ENCODE data around the gene PIGU. TPM values are rescaled to one million over a fixed set of nuclear protein-coding genes. Genes with fewer than 3 reads are reported as not detected.
"Not testable (repeated sequence)": the region's sequence is repeated elsewhere in the genome, so short reads cannot be mapped to it uniquely, and the experiment has no call there.

The PIGU gene
- total RNA-seq, 1 experiment from 2014 or later = 11.7 TPM

DNA sequence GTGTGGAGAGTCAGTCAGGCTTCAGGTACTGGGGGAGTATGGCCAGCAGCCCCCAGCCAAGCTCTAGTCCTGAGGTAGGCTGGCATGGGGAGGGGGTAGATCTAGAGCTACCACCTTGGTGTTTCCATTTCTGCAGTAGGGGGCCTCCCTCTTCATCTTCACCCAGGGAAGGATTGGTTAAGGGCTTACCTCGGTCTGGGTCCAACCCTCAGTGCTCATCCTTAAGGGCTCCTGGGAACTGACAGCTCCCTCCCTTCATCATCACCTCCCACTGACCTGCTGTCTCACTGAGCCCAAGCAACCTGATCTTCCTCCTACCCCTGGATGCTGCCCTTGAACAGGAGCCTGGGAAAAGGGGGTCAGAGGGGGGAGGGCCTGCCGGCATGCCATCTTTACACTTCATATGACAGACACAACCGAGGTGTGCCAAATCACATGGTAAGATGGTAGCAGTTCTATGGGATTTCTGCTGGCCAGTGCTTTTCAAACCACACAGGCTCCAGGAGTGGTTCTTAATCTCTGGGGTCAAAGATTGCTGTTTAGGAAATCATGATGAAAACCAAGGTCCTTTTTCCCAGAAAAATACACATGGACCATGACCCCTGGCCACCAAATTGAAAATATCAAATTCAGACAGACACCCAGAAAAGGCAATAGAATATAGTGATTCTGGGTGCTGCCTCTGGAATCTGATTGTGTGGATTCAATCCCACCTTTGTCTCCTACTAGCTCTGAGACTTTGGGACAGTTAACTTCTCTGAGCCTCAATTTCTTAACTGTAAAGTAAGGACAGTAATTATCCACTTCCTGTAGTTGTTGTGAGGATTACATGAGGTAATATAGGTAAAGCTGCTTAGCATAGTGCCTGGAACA, 30.3 kb upstream of the PIGU start:
- DNase-seq (ENCODE audit: low read depth) = no peak

DNA sequence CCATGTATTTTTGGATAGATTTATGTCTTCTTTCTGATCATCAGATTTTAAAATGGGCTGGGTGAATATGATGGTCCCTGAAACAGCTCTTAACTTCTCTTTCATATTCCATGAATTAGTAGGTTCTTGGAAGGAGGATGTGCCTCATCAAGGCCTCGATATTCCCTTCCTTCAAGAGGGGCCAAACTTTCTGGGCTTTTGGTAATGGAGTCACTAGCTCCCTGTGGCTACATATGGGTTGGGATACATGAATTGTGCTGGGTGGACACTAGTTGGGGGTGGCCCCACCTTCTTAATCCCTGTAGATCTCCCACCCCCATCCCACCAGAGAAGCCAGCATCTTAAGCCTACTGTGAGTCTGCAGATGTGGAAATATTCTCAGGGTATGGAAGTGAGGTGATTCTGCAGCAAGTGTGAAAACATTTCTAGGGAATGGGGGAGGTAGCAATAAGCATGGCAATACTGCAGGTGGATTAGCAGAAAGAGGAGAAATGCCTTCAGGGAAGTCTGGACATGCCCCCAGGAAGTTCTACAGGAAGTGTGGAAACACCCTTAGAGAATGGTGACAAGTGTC, 29.5 kb upstream of the PIGU start:
- no peak for DNase-seq (ENCODE audit: low read depth)

DNA sequence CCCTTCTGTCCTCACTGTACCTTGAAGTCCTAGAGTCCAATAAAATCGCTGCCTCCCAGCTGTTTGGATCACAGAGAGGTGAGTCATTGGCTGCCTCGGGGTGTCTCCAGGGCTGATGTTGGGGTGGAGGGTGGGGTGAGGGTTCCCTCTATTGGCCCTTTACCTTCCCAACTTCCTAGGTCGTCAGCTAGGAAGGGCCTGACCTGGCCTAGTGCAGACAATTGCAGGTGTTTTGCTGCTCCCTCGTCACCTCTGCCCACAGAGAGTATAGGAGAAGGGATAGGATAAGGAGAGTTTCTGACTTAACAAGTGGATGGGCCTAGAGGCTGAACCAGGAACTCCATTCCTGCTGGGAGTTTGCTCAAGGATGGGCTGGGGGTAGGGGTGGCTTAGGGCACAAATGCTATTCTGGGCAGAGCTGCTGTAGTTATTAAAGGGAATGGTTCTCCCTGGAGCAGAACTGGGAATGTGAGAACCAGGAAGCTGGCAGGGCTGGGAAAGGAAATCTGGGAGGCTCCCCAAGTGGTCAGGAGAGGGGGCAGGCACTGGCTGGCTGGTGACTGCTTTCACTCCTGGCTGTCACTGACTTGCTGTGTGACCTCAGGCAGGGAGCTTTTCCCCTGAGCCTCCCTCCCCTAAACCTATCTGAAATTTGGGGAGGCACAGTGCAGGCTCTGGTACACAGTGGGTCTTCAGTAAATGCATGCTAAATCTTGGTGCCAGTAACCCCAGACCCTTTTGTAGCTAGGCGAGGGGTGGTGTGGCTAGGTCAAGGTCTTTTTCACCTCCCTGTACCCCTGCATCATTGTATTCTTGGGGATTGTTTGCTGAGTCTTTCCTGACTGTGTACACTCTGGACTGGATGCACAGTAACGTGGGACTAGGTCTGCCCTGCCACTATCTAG, 28.8 kb upstream of the PIGU start:
- peak; percentile 54 for DNase-seq (ENCODE audit: low read depth)

DNA sequence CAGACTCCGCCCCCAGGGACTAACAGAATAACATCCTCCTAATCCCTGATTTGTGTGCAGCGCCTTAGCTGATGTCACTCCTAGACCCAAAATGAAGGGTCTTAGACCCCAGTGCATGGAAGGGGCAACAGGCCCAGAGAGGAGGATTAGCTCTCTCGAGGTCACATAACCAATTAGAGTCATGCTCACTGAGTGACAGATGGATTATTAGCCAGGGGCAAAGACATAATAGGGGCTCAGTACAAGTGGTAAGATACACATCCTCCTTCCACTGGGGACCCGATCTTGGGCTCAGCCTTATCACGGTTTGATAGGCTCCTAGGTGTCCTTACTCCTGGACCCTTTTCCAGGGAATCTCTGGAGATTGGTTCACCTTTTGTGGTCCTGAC, 28.1 kb upstream of the PIGU start:
- DNase-seq (ENCODE audit: low read depth) = no peak

DNA sequence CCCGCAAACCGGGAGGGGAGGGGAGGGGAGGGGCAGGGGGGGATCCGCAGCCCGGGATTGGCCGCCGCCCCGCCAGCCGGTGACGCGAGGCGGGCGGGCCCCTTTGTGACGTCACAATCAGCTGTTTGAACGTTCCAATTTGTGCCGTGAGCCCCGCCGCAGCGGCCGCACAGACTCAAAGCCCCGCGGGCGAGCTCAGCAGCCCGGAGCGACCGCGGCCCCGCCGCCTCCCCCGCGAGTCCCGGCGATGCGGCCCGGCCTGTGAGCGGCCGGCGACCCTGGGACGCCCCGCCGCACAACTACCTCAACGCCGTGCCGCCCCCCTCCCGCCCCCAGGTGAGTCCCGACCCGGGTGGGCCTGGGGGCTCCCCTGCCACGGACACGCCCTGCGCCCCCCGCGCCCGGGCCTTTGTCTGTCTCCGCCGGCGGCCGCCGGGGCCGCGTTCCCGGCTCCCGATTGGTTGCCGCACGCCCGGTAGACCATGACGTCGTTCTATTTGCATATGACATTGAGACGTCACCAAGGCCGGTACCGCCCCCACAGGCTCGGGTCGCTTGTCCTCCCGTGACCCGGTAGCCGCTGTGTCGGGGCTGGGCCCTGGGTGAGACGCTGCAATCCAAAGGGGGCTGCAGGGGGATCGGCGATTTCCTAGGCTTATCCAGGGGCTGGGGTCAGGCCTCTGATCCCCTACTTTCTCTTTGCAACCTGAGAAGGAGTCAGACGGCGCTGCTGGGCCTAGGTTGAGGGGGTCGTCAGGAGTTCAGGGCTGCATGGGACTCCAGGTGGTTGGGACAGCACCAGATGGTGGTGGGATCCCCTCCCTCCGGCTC, 27.5 kb upstream of the PIGU start, which contains the start of gene TP53INP2:
TSS of gene TP53INP2 (plus strand) at position 168 of the 831 bp plus-strand sequence. CDS start 4,396 bp downstream, outside the sequence.
- DNase-seq (ENCODE audit: low read depth) = peak; percentile 83

DNA sequence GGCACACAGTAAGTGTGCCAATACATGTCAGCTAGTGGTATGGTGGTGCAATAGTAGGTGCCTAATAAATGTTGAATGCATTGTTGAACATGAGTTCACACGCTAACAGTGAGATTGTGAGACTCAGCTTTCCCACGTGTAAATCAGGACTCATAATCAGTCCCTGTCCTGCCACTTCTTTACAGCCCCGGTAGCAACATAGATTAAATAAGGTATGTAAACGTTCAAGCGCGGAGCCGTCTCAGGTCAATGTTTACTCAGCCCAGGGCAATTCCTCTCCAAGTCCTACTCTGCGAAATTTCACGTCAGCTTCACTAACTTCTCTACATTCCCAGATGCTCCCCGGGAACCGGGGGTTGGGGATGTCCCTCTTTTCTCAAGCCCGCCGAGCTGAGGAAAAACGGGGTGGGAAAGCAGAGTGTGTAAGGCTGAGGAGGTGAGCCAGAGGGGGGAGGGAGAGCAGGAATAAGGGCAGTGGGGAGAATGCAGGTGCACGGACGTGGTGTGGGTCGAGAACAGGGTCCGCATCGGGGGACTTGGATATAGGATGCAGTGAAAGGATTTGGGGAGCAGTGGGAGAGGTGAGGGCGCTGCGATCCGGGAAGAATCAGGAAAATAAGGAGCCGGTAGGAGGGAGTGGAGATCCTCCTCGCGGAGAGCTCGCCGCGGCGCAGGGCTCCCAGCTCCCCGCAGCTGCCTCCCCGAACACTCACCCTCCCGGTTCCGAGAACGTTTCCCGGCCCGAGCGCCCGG, 26.7 kb upstream of the PIGU start:
- DNase-seq (ENCODE audit: low read depth) = no peak

DNA sequence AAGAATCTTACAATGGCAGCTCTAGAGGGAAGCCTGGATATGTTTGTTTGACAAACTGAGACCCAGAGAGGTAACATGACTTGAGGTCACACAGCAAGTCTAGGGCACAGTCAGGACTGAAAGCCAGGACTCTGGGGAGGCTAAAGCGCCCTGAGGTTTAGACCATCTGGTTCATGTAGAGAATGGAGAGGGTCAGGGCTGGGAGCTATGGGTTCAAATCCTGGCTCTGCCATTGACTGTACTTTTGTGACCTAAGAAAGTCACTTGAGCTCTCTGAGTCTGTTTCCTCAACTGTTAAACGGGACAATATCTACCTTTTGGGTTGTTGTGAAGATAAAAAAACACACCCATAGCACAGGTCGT, 26.1 kb upstream of the PIGU start:
- DNase-seq (ENCODE audit: low read depth) = no peak

DNA sequence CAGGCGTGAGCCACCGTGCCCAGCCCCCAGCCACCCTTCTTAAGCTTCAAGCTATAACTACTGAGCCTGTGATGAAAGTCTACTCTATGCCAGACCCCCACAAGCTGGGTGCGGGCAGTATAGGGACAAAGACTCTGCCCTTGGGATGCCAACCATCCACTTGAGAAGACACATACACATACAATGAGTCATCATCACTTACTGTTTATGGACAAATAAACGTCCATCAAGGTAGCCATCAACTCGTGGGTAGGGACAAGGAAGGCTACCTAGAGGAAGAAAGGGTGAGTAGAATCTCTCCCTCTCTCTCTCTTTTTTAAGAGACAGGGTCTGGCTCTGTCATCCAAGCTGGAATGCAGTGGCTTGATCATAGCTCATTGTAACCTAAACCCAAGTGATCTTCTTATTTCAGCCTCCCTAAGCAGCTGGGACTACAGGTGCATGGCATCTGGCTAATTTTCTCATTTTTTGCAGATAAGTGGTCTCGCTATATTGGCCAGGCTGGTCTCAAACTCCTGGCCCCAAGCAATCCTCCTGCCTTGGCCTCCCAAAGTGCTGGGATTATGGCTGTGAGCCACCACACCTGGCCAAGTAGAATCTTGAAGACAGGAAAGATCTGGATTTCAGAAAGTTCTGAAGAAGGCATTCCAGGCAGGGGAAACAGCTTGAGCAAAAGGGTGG, 24.7 kb upstream of the PIGU start:
- no peak for DNase-seq (ENCODE audit: low read depth)

DNA sequence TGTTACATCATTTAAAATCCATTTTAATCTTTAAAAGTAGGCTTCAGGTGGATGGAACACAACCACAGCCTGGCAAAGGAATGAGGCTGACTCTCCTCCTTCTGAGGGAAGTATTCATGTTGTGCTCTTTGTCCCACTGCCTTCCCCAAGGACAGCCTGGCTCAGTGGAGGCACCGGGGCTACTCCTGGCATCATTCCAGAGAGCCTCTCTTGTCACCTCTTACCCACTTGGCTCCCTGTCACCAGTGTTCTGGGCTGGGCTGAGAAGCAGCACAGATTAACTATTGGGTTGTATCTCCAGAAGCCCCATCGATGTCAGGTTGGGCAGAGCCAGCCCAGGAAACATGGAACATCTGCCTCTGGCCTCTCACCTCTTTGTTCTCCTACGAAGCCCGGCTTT, 16.5 kb upstream of the PIGU start:
- DNase-seq (ENCODE audit: low read depth) = no peak

DNA sequence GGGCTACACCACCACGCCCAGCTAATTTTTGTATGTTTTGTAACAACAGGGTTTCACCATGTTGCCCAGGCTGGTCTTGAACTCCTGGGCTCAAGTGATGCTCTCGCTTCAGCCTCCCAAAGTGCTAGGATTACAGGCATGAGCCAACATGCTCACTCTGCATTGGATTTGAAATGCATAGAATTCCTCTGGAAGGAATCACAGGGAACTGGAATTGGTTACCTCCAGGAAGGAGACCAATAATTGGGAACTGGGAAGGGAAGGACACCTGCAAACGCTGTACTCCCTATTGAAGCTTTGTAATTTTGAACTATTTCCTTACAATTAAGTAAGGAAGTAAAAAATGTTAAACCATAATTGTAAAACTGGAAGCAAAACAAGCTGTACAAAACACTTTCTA, 14.9 kb upstream of the PIGU start:
- no peak for DNase-seq (ENCODE audit: low read depth)

DNA sequence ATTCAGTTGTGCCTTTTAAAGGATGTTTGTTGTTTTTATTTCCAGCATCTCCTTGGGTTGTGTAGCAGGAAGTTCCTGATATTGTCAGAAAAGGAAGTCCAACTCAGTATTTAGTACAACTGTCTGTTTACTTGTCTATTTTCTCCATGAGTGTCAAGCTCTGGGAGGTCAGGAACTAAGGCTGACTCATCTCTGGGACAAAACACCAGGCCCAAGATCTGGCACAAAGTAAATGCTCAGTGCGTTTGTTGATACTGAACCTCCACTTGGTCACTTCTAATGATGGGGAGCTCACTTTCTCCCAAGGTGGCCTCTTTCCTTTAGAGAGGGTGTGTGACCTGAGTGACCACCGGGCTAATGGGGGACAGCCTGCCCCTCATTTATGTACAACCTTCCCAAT, 12.6 kb upstream of the PIGU start:
- DNase-seq (ENCODE audit: low read depth) = peak; percentile 41

DNA sequence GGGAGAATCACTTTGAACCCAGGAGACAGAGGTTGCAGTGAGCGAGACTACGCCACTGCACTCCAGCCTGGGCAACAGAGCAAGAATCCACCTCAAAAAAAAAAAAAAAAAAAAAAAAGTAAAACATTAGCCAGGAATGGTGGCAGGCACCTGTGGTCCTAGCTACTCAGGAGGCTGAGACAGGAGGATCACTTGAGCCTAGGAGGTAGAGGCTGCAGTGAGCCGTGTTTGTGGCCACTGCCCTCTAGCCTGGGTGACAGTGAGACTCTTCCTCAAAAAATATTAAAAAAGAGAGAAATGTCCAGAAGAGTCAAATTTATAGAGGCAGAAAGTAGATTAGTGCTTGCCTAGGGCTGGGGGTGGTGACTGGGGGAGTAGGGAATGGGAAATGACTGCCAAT, 6.8 kb upstream of the PIGU start:
- DNase-seq (ENCODE audit: low read depth) = no peak

DNA sequence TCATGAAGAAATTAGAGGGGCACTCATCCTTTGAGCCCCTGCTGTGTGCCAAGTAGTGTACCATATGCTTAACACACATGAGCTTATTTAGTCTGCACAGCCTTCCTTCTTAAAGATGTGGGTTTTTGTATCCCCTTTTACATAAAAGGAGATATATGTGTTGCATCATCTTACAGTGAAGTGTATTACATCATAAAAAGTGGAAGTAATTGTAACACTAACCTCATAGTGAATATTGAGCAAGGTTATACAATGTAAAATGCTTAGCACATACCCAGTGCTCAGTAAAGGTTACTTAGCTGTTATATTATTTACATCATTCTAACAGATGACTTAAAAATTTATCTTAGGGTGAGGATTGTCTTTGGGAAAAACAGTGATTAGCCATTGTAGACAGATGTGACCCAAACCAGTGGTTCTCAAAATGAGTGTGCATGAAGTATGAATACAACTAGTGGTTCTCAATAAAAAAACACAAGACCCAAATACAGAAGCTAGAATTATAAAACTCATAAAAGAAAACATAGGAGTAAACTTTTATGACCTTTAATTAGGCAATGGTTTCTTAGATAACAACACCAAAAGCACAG, 3.8 kb upstream of the PIGU start:
- DNase-seq (ENCODE audit: low read depth) = no peak

DNA sequence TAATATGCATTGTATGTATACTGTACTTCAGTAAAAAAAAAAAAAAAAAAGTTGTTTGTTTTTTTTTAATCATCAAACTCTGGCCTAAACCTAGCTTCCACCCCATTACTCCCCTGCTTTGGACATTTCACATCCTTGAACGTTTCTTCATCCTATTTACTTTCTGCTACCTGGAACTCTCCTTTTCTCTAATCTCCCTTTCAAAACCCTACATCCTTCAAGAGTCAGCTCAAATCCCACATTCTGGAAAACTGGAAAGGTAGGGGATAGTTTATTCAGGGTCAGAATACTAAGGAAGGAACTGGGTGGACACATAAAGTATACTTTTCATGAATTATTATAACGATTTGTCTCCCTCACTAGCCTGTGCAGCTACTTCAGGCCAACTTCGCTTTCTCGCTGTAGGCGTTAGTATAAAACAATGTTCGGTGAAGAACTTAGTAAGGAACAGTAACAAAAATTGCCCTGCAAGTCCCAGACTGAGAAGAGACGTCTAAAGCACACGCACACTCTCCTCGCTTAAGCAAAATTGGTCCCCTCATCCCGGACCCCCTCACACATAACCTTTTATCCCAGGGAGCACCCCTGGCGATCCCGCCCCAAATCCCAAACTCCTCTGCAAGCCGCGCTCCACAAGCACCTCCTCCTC, 775 bp downstream of the PIGU start:
- DNase-seq (ENCODE audit: low read depth) = no peak

DNA sequence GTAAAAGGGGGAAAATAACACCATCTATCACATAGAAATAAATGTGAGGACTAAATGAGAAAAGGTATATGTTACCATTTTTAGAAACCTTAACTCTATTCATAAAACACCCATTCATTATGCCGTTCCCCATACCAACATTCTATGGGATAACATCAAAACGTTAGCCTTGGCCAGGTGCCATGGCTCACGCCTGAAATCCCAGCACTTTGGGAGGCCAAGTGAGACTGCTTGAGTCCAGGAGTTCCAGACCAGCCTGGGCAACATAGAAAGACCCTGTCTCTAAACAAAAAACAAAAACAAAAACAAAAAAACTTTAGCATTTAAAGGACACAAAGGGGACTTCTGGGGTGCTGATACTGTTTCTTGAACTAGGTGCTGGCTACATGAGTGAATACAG, 1.3 kb downstream of the PIGU start:
- no peak for DNase-seq (ENCODE audit: low read depth)

DNA sequence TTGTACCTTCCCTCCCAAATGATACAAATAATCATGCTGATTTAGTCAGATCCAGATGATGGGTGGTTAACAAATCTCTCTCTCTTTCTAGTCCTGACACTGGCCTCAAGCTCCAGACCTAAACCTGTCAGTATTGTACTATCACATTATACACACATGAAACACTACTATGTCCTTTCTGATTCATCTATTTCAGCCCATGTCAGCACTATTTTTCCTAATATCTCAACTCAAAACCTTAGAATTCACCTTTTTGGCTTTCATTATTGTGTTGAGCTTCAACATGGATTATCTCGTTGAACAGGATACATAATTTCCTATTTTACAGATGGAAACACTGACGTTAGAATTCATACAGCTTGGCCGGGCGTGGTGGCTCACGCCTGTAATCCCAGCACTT, 3.5 kb downstream of the PIGU start:
- no peak for DNase-seq (ENCODE audit: low read depth)

DNA sequence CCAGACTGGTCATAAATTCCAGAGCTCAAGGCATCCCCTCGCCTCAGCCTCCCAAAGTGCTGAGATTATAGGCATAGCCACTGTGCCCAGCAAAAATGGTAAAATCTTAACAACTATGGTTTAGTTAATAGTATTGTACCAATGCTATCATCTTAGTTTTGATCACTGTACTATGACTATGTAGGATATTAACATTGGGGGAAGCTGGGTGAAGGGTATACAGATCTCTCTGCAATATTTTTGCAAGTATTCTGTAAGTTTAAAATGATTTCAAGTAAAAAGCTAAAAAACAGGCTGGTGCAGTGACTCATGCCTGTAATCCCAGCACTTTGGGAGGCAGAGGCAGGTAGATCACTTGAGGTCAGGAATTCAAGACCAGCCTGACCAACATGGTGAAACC, 7.8 kb downstream of the PIGU start:
- no peak for DNase-seq (ENCODE audit: low read depth)

DNA sequence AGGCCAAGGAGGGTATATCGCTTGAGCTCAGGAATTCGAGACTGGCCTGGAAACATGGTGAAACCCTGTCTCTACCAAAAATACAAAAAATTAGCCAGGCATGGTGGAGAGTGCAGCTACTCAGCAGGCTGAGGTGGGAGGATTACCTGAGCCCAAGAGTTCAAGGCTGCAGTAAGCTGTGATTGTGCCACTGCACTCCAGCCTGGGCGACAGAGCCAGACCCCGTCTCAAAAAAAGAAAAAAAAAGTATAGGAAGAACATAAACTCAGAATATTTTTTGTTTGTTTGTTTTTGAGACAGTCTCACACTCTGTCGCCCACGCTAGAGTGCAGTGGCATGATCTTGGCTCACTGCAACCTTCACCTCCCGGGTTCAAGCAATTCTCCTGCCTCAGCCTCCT, 12.1 kb downstream of the PIGU start:
- DNase-seq (ENCODE audit: low read depth) = not testable (repeated sequence)

DNA sequence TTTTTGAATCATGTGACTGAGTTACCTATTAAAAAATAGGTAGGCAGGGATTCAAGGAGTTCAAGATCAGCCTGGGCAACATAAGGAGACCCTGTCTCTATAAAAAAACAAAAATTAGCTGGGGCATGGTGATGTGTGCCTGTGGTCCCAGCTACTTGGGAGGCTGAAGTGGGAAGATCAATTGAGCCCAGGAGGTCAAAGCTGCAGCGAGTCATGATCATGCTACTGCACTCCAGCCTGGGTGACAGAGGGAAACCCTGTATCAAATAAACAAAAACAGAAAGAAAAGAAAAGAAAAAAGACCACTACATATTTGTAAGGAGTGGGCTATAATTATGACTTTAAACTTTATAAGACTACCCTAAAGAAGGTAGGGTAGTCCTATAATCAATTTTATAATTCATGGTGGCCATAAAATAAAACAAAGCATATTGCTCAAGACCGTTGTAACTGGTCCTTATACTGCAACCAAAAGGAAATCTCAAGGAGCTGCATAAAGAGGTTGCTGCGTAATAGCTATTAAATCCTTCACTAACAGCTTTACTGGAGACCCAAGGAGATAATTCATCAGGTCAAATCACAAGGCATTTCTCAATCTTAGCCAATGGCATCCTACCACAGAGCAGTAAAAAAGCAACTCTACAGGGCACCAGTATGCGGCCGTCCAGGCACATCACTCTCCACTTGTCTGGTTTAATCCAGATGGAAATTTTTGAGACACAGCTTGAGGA, 13.5 kb downstream of the PIGU start:
- DNase-seq (ENCODE audit: low read depth) = no peak

Measured in Daoy (cell line).